Stimulated activated CD4-positive, alpha-beta T cell treated with anti-CD3 and anti-CD28 coated beads, Interleukin-1b, Interleukin-23, amount 100 ng/mL, for 1 hour (primary cell): ENCODE measurements around the gene CCBE1.
"Not testable (repeated sequence)": the region's sequence is repeated elsewhere in the genome, so short reads cannot be mapped to it uniquely, and the experiment has no call there.

ENCODE experiments used
- DNase-seq, 2 donors: peaks; one replicate each; pipeline ENCODE4 v3.0.0-alpha.2; 2020; ENCODE audit warnings: low read depth in 2 of 2

CCBE1 gene

GRCh38 chr18:59539108-59539507, 158.1 kb downstream of the CCBE1 start:
- DNase-seq = no peak

DNA sequence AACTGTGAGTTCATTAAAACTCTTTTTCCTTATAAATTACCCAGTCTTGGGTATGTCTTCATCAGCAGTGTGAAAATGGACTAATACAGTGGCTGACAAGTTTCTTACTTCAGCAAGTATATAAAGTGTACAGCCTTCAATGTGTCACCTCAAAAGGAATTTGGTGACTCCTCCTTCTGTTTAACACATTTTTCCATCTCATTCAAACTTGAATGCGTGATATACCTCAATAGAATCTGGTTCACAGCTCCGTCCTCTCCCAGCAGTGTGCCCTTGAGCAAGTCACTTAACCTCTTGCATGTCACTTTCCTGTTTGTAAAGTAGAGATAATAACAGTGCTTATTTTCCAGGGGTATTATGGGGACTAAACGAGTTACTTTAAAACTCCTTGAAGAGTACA, 159.6 kb downstream of the CCBE1 start:
- no peak for DNase-seq

- no peak for DNase-seq
These were observed 161.1 kb downstream of the CCBE1 start for GRCh38 chr18:59536166-59536565.

DNA sequence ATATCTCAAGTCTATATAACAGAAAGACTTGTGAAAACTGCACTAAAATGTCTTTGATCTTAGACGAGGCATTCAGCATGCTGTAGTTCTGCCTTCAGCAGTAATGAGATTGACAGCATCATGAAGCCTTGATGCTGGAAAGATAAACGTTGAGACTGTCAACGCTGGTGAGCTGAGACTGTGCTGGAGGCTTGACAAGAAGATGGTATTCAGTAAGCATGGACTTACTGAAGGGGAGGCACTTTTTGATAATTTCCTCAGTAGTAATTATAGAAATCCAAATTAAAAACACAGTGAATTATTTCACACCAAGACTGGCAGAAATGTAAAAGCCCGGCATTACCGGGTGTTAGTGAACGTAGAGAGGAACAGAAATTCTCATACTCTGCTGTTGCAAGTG, 162.2 kb downstream of the CCBE1 start:
- DNase-seq = no peak

- no peak for DNase-seq
These were observed 168.4 kb downstream of the CCBE1 start for GRCh38 chr18:59528866-59529265.

- no peak for DNase-seq
These were observed 176.5 kb downstream of the CCBE1 start for GRCh38 chr18:59520562-59521355.

DNA sequence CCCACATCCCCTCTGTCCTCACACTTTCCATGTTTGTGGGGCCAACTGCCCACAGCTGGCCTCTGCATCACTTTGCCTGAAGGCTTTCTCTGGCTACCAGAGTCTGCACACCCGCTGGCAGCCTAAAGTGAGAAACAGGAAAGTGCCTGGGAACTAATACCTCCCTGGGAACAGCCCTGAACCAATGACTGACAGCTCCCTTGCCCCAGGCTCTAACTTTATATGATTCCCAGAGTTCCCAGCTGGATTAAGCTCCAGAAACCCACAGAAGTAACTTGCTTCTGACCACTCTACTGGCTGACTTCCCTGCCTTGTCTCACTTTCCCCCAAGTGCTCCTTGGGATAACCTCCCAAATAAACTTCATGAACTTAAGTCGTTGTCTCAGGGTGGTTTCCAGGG, 178.5 kb downstream of the CCBE1 start:
- no peak for DNase-seq

GRCh38 chr18:59517446-59518165, 179.6 kb downstream of the CCBE1 start:
- no peak for DNase-seq

GRCh38 chr18:59516356-59517155, 180.7 kb downstream of the CCBE1 start:
- no peak for DNase-seq

- not testable (repeated sequence) for DNase-seq
These were observed 181.3 kb downstream of the CCBE1 start for GRCh38 chr18:59515956-59516355.

DNA sequence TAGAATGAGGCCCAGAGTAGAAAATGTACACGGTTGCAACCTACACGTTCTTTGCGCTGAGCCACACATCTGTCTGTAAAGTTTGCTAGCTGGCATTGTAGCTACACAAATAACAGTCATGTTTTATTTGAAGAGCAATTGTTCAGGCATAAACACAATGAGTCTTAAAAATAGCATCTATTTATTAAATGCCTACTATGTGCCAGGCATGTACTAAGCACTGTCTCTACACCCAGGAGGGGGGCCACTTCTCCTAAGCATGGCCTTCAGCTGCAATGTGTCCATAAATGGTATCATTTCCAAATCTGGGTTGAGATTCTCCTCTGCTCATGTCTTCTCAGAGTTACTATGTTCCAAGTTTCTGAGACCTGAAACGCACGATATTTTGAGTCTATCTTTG, 182.1 kb downstream of the CCBE1 start:
- DNase-seq = no peak

DNA sequence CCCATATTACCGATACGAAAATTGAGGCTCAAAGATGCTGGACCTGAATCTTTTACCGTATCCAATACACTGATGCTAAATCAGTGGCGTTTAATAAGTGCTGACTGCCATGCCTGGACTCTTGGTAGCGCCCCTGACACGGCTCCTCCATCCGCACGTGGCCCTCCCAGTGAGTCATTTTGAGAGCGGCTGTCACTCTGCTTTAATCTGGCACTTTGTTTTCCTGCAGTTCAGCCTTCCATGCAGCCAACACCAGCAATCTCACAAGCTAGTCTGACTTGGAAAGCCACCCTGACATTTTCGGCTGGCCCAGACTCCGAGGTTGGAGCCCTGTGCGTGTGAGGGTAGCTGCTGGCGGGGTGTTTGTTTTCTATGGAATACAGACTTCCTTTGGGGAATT, 183.0 kb downstream of the CCBE1 start:
- DNase-seq = no peak

DNA sequence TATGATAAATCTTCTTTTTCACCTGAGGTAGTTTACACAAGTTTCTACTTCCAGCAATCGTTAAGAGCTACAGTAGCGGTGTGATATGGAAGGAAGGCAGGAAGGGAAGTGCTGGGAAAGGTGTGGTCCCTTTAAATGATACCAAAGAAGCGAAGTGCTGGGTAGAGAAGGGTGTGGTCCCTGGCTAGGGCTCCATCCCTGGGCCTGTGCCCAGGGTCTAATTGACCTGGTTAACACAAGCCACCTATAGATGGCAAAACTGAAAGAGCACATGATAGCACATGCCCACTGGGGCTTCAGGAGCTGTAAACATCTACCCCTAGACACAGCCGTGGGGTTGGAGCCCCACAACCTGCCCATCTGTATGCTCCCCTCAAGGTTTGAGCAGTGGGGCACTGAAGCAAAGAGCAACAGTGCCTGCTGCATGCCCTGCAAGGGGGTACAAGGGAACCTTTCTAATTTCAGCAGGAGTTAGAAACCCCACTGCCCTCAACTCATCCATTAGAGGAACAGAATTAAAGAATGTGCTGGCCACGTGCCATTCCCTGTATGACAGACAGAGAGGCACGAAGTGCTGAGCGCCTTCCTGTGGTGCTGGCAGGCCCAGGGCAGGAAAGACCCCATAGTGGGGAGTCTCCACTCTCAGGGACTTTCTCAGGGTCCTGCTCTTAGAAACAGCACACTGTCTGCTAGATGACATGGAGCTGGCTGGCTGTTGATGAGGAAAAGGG, 185.0 kb downstream of the CCBE1 start:
- no peak for DNase-seq

- DNase-seq = no peak
These were observed 187.5 kb downstream of the CCBE1 start for GRCh38 chr18:59509481-59510442.

DNA sequence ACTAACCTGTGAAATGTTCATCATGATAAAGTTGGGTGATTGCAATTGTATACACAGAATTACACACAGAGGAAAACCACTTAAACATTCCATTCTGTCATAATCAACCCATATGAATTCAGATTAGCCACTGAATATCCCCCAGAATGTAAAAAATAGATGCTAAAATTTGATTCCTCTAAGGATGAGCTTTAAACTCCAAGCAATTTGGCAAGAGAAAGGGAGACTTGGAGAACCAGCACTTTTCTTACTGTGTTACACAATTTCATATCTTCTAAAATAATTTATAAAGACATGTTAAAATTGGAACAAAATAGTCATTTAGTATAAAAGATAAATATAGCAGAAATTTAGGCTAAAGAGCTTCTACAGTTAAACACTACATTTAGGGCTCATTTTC, 191.9 kb downstream of the CCBE1 start:
- no peak for DNase-seq

GRCh38 chr18:59502274-59503175, 194.7 kb downstream of the CCBE1 start:
- DNase-seq = no peak

DNA sequence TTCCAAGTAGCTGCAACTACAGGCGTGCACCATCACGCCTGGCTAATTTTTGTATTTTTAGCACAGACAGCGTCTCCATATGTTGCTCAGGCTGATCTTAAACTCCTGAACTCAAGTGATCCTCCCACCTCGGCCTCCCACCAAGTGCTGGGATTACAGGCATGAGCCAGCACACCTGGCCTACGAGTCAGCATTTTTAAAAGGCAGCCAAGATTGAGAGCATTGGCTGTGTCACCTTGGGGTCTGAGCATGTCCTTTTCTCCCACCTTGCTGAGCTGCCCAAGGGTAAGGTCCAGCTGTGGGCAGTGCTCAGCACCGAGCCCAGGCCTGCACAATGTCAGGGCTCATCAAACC, 195.3 kb downstream of the CCBE1 start:
- DNase-seq = no peak

DNA sequence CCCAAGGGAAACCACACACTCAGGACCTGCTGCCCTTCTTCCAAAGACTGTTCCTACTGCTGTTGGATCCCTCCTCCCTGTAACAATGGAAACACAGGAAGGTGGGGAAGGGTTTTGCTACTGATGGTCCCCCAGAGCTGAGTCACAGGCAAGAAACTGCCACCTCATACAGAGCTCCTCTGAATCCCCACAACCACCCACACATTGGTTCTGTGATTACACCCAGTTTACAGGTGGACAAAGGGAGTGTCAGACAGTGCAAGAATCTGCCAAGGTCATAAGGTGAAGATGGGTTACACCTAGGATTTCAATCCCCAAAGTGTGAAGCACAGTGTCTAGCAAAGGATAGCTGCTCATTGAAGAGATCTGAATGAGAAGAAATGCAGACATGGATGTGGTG, 196.5 kb downstream of the CCBE1 start:
- DNase-seq = no peak

- no peak for DNase-seq
These were observed 198.6 kb downstream of the CCBE1 start for GRCh38 chr18:59498506-59499086.
